ENCODE data around the gene EXO5.

- TF ChIP-seq POLR2A (IDR thresholded peaks at IDR 0.05; ENCODE audit: low read depth, low read length) (no peak), SMC3 (IDR thresholded peaks at IDR 0.05; ENCODE audit: low read depth, low read length) (no peak), RCOR1 (IDR thresholded peaks at IDR 0.05; ENCODE audit: insufficient replicate concordance, low read length) (no peak), CEBPB (IDR thresholded peaks at IDR 0.05; ENCODE audit: low read depth, low read length) (no peak), MAZ (IDR thresholded peaks at IDR 0.05; ENCODE audit: borderline replicate concordance, low read depth, low read length) (no peak), FOS (IDR thresholded peaks at IDR 0.05; ENCODE audit: low read depth, low read length) (no peak), RAD21 (IDR thresholded peaks at IDR 0.05; ENCODE audit: low read length) (no peak)
- TF ChIP-seq, protein P1, sequence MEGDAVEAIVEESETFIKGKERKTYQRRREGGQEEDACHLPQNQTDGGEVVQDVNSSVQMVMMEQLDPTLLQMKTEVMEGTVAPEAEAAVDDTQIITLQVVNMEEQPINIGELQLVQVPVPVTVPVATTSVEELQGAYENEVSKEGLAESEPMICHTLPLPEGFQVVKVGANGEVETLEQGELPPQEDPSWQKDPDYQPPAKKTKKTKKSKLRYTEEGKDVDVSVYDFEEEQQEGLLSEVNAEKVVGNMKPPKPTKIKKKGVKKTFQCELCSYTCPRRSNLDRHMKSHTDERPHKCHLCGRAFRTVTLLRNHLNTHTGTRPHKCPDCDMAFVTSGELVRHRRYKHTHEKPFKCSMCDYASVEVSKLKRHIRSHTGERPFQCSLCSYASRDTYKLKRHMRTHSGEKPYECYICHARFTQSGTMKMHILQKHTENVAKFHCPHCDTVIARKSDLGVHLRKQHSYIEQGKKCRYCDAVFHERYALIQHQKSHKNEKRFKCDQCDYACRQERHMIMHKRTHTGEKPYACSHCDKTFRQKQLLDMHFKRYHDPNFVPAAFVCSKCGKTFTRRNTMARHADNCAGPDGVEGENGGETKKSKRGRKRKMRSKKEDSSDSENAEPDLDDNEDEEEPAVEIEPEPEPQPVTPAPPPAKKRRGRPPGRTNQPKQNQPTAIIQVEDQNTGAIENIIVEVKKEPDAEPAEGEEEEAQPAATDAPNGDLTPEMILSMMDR (conservative IDR thresholded peaks at IDR 0.05; ENCODE audit: low read depth, low read length): no peak
- TF ChIP-seq, protein P2, sequence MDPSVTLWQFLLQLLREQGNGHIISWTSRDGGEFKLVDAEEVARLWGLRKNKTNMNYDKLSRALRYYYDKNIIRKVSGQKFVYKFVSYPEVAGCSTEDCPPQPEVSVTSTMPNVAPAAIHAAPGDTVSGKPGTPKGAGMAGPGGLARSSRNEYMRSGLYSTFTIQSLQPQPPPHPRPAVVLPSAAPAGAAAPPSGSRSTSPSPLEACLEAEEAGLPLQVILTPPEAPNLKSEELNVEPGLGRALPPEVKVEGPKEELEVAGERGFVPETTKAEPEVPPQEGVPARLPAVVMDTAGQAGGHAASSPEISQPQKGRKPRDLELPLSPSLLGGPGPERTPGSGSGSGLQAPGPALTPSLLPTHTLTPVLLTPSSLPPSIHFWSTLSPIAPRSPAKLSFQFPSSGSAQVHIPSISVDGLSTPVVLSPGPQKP (IDR thresholded peaks at IDR 0.05; ENCODE audit: borderline replicate concordance, low read depth, low read length): no peak
- TF ChIP-seq, protein P3, sequence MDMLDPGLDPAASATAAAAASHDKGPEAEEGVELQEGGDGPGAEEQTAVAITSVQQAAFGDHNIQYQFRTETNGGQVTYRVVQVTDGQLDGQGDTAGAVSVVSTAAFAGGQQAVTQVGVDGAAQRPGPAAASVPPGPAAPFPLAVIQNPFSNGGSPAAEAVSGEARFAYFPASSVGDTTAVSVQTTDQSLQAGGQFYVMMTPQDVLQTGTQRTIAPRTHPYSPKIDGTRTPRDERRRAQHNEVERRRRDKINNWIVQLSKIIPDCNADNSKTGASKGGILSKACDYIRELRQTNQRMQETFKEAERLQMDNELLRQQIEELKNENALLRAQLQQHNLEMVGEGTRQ (IDR thresholded peaks at IDR 0.05; ENCODE audit: low read depth, low read length): no peak
Measured at GRCh38 chr1:40478276-40478675, 30.3 kb upstream of the EXO5 start.

Measured in IMR-90 (cell line).